Ishikawa (cell line): ENCODE data around the gene ARMS2.

Experiments
- CREB1 ChIP-seq: IDR thresholded peaks from 2 replicates; pipeline ENCODE4 v1.6.1; 2012; ENCODE audit warnings: low read depth
- EP300 ChIP-seq: IDR thresholded peaks from 2 replicates; pipeline ENCODE4 v1.6.1; 2012; ENCODE audit warnings: borderline replicate concordance
- TAF1 ChIP-seq: IDR thresholded peaks from 2 replicates; pipeline ENCODE4 v1.6.1; 2012; ENCODE audit warnings: low read depth, mild to moderate bottlenecking
- TF ChIP-seq, protein P1 (sequence below): IDR thresholded peaks from 2 replicates; pipeline ENCODE4 v1.6.1; 2012
- TF ChIP-seq, protein P2 (sequence below): IDR thresholded peaks from 2 replicates; pipeline ENCODE4 v1.6.1; 2012; ENCODE audit warnings: low read depth, mild to moderate bottlenecking

DNA sequence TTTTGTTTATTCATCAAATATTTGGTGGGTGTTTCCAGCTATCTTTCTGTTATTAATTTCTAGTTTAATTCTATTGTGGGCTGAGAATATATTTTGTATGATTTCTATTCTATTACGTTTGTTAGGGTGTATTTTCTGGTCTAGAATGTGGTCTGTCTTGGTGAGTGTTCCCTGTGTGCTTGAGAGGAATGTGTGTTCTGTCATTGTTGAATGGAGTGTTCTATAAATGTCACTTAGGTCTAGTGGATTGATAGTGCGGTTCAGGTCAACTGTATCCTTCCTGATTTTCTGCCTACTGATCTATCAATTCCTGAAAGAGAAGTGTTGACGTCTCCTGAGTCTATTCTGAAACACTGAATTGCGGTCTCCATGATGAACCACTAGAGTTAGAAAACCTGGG is 15.4 kb downstream of the ARMS2 start:
- TF ChIP-seq, protein P1, sequence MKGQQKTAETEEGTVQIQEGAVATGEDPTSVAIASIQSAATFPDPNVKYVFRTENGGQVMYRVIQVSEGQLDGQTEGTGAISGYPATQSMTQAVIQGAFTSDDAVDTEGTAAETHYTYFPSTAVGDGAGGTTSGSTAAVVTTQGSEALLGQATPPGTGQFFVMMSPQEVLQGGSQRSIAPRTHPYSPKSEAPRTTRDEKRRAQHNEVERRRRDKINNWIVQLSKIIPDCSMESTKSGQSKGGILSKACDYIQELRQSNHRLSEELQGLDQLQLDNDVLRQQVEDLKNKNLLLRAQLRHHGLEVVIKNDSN, result no peak
- TF ChIP-seq CREB1, result no peak
- TF ChIP-seq, protein P2, sequence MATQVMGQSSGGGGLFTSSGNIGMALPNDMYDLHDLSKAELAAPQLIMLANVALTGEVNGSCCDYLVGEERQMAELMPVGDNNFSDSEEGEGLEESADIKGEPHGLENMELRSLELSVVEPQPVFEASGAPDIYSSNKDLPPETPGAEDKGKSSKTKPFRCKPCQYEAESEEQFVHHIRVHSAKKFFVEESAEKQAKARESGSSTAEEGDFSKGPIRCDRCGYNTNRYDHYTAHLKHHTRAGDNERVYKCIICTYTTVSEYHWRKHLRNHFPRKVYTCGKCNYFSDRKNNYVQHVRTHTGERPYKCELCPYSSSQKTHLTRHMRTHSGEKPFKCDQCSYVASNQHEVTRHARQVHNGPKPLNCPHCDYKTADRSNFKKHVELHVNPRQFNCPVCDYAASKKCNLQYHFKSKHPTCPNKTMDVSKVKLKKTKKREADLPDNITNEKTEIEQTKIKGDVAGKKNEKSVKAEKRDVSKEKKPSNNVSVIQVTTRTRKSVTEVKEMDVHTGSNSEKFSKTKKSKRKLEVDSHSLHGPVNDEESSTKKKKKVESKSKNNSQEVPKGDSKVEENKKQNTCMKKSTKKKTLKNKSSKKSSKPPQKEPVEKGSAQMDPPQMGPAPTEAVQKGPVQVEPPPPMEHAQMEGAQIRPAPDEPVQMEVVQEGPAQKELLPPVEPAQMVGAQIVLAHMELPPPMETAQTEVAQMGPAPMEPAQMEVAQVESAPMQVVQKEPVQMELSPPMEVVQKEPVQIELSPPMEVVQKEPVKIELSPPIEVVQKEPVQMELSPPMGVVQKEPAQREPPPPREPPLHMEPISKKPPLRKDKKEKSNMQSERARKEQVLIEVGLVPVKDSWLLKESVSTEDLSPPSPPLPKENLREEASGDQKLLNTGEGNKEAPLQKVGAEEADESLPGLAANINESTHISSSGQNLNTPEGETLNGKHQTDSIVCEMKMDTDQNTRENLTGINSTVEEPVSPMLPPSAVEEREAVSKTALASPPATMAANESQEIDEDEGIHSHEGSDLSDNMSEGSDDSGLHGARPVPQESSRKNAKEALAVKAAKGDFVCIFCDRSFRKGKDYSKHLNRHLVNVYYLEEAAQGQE, result no peak
- no peak for TF ChIP-seq EP300
- TF ChIP-seq TAF1, result no peak
